ENCODE measurements around the gene AKR1E2.

AKR1E2 gene

DNA sequence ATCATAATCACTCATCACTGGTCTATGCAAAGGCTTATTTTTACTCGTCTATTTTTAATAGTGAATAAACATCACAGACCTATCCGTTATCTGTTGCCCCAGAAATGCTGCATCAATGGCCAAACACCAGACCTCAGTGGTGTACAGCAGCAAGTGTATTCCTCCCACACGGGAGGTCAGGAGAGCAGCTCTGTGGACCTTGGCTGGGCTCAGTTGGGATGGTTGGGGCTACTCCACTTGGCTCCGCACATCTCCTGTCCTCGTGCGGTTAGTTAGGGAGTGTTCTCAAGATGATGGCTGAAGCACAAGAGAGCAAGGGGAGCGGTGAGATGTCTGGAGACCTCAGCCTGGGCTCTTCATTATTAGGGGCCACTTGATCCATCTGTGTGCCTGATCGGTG, 2.0 kb downstream of the AKR1E2 start:
- no peak overlapping the region for H3K27ac ChIP-seq (ENCODE audit: extremely low read depth, low read depth, low read length)
- POLR2A ChIA-PET = no interaction called here
- TF ChIP-seq, protein P1, sequence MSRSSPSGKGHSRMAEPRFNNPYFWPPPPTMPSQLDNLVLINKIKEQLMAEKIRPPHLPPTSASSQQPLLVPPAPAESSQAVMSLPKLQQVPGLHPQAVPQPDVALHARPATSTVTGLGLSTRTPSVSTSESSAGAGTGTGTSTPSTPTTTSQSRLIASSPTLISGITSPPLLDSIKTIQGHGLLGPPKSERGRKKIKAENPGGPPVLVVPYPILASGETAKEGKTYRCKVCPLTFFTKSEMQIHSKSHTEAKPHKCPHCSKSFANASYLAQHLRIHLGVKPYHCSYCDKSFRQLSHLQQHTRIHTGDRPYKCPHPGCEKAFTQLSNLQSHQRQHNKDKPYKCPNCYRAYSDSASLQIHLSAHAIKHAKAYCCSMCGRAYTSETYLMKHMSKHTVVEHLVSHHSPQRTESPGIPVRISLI (tag by site-specific recombination; IDR thresholded peaks at IDR 0.05) = no peak
- TF ChIP-seq, protein P2, sequence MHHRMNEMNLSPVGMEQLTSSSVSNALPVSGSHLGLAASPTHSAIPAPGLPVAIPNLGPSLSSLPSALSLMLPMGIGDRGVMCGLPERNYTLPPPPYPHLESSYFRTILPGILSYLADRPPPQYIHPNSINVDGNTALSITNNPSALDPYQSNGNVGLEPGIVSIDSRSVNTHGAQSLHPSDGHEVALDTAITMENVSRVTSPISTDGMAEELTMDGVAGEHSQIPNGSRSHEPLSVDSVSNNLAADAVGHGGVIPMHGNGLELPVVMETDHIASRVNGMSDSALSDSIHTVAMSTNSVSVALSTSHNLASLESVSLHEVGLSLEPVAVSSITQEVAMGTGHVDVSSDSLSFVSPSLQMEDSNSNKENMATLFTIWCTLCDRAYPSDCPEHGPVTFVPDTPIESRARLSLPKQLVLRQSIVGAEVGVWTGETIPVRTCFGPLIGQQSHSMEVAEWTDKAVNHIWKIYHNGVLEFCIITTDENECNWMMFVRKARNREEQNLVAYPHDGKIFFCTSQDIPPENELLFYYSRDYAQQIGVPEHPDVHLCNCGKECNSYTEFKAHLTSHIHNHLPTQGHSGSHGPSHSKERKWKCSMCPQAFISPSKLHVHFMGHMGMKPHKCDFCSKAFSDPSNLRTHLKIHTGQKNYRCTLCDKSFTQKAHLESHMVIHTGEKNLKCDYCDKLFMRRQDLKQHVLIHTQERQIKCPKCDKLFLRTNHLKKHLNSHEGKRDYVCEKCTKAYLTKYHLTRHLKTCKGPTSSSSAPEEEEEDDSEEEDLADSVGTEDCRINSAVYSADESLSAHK (tag by site-specific recombination; IDR thresholded peaks at IDR 0.05) = no peak
- TF ChIP-seq ZNF19 (tag by site-specific recombination; IDR thresholded peaks at IDR 0.05; ENCODE audit: low read depth) (no peak), ZNF670 (tag by site-specific recombination; IDR thresholded peaks at IDR 0.05; ENCODE audit: low read depth) (no peak)
- TF ChIP-seq, protein P3, sequence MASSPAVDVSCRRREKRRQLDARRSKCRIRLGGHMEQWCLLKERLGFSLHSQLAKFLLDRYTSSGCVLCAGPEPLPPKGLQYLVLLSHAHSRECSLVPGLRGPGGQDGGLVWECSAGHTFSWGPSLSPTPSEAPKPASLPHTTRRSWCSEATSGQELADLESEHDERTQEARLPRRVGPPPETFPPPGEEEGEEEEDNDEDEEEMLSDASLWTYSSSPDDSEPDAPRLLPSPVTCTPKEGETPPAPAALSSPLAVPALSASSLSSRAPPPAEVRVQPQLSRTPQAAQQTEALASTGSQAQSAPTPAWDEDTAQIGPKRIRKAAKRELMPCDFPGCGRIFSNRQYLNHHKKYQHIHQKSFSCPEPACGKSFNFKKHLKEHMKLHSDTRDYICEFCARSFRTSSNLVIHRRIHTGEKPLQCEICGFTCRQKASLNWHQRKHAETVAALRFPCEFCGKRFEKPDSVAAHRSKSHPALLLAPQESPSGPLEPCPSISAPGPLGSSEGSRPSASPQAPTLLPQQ (tag by site-specific recombination; IDR thresholded peaks at IDR 0.05) = no peak
- CTCF ChIA-PET = interaction anchor here (0.6 to 0.7 kb wide), 2 partner anchors 15 to 111 kb away, joined by 4 read pairs; no protein-coding TSS in a partner anchor
- H3K4me3 ChIP-seq (ENCODE audit: low read depth, low read length) = no peak overlapping the region
- H3K9me3 ChIP-seq (ENCODE audit: control insufficient read depth, insufficient read depth, low read depth, low read length) = no peaks in the 10 kb centered on the region
- no peaks in the 10 kb centered on the region for H3K36me3 ChIP-seq (ENCODE audit: control insufficient read depth in 2 of 2, insufficient read depth in 1 of 2, low read length in 2 of 2)
- H3K4me1 ChIP-seq (ENCODE audit: control insufficient read depth, insufficient read depth, low read length) = no peaks in the 10 kb centered on the region

DNA sequence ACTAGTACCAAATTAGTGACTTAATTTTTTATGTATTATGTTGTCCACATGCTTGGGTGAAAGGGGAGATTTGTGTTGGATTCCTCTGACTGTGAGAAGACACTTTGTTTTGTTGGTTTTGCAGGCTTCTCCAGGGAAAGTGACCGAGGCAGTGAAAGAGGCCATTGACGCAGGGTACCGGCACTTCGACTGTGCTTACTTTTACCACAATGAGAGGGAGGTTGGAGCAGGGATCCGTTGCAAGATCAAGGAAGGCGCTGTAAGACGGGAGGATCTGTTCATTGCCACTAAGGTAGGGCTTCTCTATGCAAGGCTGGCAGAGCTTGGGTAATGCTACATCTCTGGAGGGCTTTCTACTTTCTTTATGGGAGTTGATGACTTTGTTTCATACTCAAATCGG, 4.5 kb downstream of the AKR1E2 start:
- POLR2A ChIA-PET = no interaction called here
- H3K36me3 ChIP-seq (ENCODE audit: control insufficient read depth in 2 of 2, insufficient read depth in 1 of 2, low read length in 2 of 2) = no peaks in the 10 kb centered on the region
- H3K9me3 ChIP-seq (ENCODE audit: control insufficient read depth, insufficient read depth, low read depth, low read length) = no peaks in the 10 kb centered on the region
- no peaks in the 10 kb centered on the region for H3K4me1 ChIP-seq (ENCODE audit: control insufficient read depth, insufficient read depth, low read length)
- H3K27ac ChIP-seq (ENCODE audit: extremely low read depth, low read depth, low read length) = no peak overlapping the region
- CTCF ChIA-PET = interaction anchor here (1.0 to 12.0 kb wide), 4 partner anchors 10 to 20 kb away, joined by 3 to 93 read pairs (median 6); no protein-coding TSS in a partner anchor
- no peak overlapping the region for H3K4me3 ChIP-seq (ENCODE audit: low read depth, low read length)
- TF ChIP-seq KLF16 (tag by site-specific recombination; IDR thresholded peaks at IDR 0.05) (no peak), ZSCAN23 (tag by site-specific recombination; IDR thresholded peaks at IDR 0.05) (no peak), ZNF248 (tag by site-specific recombination; IDR thresholded peaks at IDR 0.05) (no peak), ZNF621 (tag by site-specific recombination; IDR thresholded peaks at IDR 0.05) (no peak), ZXDB (tag by site-specific recombination; IDR thresholded peaks at IDR 0.05) (no peak), ZNF555 (tag by site-specific recombination; conservative IDR thresholded peaks at IDR 0.05) (no peak), ZNF747 (tag by site-specific recombination; IDR thresholded peaks at IDR 0.05) (no peak), ZNF324 (tag by site-specific recombination; IDR thresholded peaks at IDR 0.05) (no peak), REPIN1 (tag by site-specific recombination; IDR thresholded peaks at IDR 0.05; ENCODE audit: low read depth) (no peak), YY2 (tag by site-specific recombination; IDR thresholded peaks at IDR 0.05) (no peak), ZNF658 (tag by site-specific recombination; IDR thresholded peaks at IDR 0.05) (no peak), ZNF629 (tag by site-specific recombination; IDR thresholded peaks at IDR 0.05) (no peak), SP7 (tag by site-specific recombination; IDR thresholded peaks at IDR 0.05) (no peak), ZNF473 (tag by site-specific recombination; IDR thresholded peaks at IDR 0.05) (no peak)
- TF ChIP-seq, protein P4, sequence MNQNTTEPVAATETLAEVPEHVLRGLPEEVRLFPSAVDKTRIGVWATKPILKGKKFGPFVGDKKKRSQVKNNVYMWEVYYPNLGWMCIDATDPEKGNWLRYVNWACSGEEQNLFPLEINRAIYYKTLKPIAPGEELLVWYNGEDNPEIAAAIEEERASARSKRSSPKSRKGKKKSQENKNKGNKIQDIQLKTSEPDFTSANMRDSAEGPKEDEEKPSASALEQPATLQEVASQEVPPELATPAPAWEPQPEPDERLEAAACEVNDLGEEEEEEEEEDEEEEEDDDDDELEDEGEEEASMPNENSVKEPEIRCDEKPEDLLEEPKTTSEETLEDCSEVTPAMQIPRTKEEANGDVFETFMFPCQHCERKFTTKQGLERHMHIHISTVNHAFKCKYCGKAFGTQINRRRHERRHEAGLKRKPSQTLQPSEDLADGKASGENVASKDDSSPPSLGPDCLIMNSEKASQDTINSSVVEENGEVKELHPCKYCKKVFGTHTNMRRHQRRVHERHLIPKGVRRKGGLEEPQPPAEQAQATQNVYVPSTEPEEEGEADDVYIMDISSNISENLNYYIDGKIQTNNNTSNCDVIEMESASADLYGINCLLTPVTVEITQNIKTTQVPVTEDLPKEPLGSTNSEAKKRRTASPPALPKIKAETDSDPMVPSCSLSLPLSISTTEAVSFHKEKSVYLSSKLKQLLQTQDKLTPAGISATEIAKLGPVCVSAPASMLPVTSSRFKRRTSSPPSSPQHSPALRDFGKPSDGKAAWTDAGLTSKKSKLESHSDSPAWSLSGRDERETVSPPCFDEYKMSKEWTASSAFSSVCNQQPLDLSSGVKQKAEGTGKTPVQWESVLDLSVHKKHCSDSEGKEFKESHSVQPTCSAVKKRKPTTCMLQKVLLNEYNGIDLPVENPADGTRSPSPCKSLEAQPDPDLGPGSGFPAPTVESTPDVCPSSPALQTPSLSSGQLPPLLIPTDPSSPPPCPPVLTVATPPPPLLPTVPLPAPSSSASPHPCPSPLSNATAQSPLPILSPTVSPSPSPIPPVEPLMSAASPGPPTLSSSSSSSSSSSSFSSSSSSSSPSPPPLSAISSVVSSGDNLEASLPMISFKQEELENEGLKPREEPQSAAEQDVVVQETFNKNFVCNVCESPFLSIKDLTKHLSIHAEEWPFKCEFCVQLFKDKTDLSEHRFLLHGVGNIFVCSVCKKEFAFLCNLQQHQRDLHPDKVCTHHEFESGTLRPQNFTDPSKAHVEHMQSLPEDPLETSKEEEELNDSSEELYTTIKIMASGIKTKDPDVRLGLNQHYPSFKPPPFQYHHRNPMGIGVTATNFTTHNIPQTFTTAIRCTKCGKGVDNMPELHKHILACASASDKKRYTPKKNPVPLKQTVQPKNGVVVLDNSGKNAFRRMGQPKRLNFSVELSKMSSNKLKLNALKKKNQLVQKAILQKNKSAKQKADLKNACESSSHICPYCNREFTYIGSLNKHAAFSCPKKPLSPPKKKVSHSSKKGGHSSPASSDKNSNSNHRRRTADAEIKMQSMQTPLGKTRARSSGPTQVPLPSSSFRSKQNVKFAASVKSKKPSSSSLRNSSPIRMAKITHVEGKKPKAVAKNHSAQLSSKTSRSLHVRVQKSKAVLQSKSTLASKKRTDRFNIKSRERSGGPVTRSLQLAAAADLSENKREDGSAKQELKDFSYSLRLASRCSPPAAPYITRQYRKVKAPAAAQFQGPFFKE (tag by site-specific recombination; IDR thresholded peaks at IDR 0.05; ENCODE audit: borderline replicate concordance) = no peak
- TF ChIP-seq, protein P5, sequence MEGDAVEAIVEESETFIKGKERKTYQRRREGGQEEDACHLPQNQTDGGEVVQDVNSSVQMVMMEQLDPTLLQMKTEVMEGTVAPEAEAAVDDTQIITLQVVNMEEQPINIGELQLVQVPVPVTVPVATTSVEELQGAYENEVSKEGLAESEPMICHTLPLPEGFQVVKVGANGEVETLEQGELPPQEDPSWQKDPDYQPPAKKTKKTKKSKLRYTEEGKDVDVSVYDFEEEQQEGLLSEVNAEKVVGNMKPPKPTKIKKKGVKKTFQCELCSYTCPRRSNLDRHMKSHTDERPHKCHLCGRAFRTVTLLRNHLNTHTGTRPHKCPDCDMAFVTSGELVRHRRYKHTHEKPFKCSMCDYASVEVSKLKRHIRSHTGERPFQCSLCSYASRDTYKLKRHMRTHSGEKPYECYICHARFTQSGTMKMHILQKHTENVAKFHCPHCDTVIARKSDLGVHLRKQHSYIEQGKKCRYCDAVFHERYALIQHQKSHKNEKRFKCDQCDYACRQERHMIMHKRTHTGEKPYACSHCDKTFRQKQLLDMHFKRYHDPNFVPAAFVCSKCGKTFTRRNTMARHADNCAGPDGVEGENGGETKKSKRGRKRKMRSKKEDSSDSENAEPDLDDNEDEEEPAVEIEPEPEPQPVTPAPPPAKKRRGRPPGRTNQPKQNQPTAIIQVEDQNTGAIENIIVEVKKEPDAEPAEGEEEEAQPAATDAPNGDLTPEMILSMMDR (tag by site-specific recombination; IDR thresholded peaks at IDR 0.05) = no peak

Data from HEK293 (cell line).